ENCODE results near the gene PIBF1.

DNA sequence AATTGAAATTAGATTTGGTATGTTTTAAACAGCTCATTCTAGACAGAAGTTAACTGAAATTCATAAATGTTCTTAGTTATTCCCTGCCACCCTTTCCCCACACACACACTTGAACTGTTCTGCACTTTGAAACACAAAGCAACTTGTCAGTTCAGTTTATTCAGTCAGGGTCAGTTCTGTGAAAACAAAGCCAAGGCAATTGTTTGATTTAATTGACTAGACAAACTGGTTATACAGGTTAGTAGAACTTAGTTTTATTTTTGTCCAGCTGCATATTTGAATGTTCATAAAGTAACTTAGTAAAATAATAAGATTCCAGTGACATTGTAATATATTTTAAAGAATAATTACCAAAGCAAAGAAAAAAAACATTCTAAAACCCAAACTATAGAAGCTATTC, 178.6 kb downstream of the PIBF1 start:
- TF ChIP-seq, protein P1, sequence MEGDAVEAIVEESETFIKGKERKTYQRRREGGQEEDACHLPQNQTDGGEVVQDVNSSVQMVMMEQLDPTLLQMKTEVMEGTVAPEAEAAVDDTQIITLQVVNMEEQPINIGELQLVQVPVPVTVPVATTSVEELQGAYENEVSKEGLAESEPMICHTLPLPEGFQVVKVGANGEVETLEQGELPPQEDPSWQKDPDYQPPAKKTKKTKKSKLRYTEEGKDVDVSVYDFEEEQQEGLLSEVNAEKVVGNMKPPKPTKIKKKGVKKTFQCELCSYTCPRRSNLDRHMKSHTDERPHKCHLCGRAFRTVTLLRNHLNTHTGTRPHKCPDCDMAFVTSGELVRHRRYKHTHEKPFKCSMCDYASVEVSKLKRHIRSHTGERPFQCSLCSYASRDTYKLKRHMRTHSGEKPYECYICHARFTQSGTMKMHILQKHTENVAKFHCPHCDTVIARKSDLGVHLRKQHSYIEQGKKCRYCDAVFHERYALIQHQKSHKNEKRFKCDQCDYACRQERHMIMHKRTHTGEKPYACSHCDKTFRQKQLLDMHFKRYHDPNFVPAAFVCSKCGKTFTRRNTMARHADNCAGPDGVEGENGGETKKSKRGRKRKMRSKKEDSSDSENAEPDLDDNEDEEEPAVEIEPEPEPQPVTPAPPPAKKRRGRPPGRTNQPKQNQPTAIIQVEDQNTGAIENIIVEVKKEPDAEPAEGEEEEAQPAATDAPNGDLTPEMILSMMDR (IDR thresholded peaks at IDR 0.05), result no peak
- no peak for TF ChIP-seq POLR2A (IDR thresholded peaks at IDR 0.05)

Measured in heart left ventricle (tissue), 13 donors.